GM21529 (cell line): ENCODE measurements around the gene KDM8.

Experiments
- ATAC-seq: cut with Tn5 transposase; IDR thresholded peaks from one replicate; pipeline ENCODE4 v1.9.1; 2021; ENCODE audit not compliant: unreplicated experiment

Gene KDM8

GRCh38 chr16:27265982-27266381 lies 62.7 kb downstream of the KDM8 start:
- ATAC-seq, result no peak

- no peak for ATAC-seq
These were observed 63.8 kb downstream of the KDM8 start for GRCh38 chr16:27267037-27267677.

GRCh38 chr16:27268376-27269299 lies 65.3 kb downstream of the KDM8 start, which contains the start of gene NSMCE1:
NSMCE1 (minus strand) TSS chr16:27268772; CDS start chr16:27257570, 11,202 bp downstream.
- ATAC-seq, result peak; percentile 91

GRCh38 chr16:27269300-27270150 lies 66.2 kb downstream of the KDM8 start:
- no peak for ATAC-seq

GRCh38 chr16:27270349-27270748 lies 67.0 kb downstream of the KDM8 start:
- no peak for ATAC-seq
